IPS-NIHi7 (cell line): ENCODE results near the gene TEAD1.

Experiments used
- DNase-seq: peaks from one replicate; pipeline ENCODE4 v3.0.0; 2012; ENCODE audit warnings: mixed read lengths; ENCODE audit errors: extremely low spot score

TEAD1 gene

GRCh38 chr11:12893787-12894672 is 219.8 kb downstream of the TEAD1 start:
- peak; percentile 69 for DNase-seq

GRCh38 chr11:12897390-12897789 is 223.2 kb downstream of the TEAD1 start:
- no peak for DNase-seq

- no peak for DNase-seq
These were observed 223.6 kb downstream of the TEAD1 start for GRCh38 chr11:12897867-12898266.

GRCh38 chr11:12900496-12900895 is 226.3 kb downstream of the TEAD1 start:
- no peak for DNase-seq

GRCh38 chr11:12901272-12901671 is 227.1 kb downstream of the TEAD1 start:
- no peak for DNase-seq

- no peak for DNase-seq
These were observed 227.8 kb downstream of the TEAD1 start for GRCh38 chr11:12901874-12902481.

- no peak for DNase-seq
These were observed 228.7 kb downstream of the TEAD1 start for GRCh38 chr11:12902791-12903486.

- no peak for DNase-seq
These were observed 231.2 kb downstream of the TEAD1 start for GRCh38 chr11:12905435-12905834.

GRCh38 chr11:12906501-12906900 is 232.3 kb downstream of the TEAD1 start:
- DNase-seq, result no peak

GRCh38 chr11:12909879-12910278 is 235.7 kb downstream of the TEAD1 start:
- DNase-seq, result no peak

GRCh38 chr11:12914400-12914912 is 240.2 kb downstream of the TEAD1 start:
- peak; percentile 94 for DNase-seq

- no peak for DNase-seq
These were observed 240.9 kb downstream of the TEAD1 start for GRCh38 chr11:12915093-12915492.

- no peak for DNase-seq
These were observed 243.6 kb downstream of the TEAD1 start for GRCh38 chr11:12917822-12918221.

GRCh38 chr11:12918667-12919066 is 244.4 kb downstream of the TEAD1 start:
- DNase-seq, result no peak

GRCh38 chr11:12922418-12922817 is 248.2 kb downstream of the TEAD1 start:
- no peak for DNase-seq

- DNase-seq, result no peak
These were observed 248.8 kb downstream of the TEAD1 start for GRCh38 chr11:12922980-12923507.

- no peak for DNase-seq
These were observed 250.4 kb downstream of the TEAD1 start for GRCh38 chr11:12924650-12925049.

GRCh38 chr11:12925520-12925919 is 251.3 kb downstream of the TEAD1 start:
- DNase-seq, result no peak

- no peak for DNase-seq
These were observed 253.0 kb downstream of the TEAD1 start for GRCh38 chr11:12927221-12927620.

GRCh38 chr11:12927886-12928285 is 253.7 kb downstream of the TEAD1 start:
- DNase-seq, result no peak

GRCh38 chr11:12930850-12931249 is 256.6 kb downstream of the TEAD1 start:
- DNase-seq, result no peak

- DNase-seq, result no peak
These were observed 258.3 kb downstream of the TEAD1 start for GRCh38 chr11:12932485-12932884.
